DND-41 (cell line): ENCODE data around the gene NCLN.

Experiments
- ATAC-seq: fragments of 200-7000 bp; cut with Tn5 transposase; 3 replicates; pipeline ENCODE4 v1.9.1; 2021; ENCODE audit warnings: low read depth; ENCODE audit not compliant: insufficient read depth
- DNase-seq: peaks from one replicate; pipeline ENCODE4 v3.0.0-alpha.2; 2020
- H2AFZ ChIP-seq: 2 replicates; pipeline ENCODE4 v1.6.0; 2012; ENCODE audit warnings: low read depth, low read length
- H3K27ac ChIP-seq: 2 replicates; pipeline ENCODE4 v1.5.1; 2012; ENCODE audit warnings: low read length, inconsistent platforms
- H3K27me3 ChIP-seq: fragments of 200-600 bp; sonication (generic); 2 replicates; pipeline ENCODE4 v1.6.0; 2012; ENCODE audit warnings: low read length, mild to moderate bottlenecking, inconsistent platforms; ENCODE audit not compliant: insufficient read depth, poor library complexity
- H3K36me3 ChIP-seq: 2 replicates; pipeline ENCODE4 v1.5.1; 2012; ENCODE audit warnings: low read length, inconsistent platforms; ENCODE audit not compliant: insufficient read depth
- H3K4me1 ChIP-seq: 2 replicates; pipeline ENCODE4 v1.5.1; 2012; ENCODE audit warnings: mild to moderate bottlenecking, low read length; ENCODE audit not compliant: insufficient read depth
- H3K4me2 ChIP-seq: 2 replicates; pipeline ENCODE4 v1.6.0; 2012; ENCODE audit warnings: mild to moderate bottlenecking, moderate library complexity, low read length, inconsistent platforms; ENCODE audit not compliant: insufficient read depth
- H3K4me3 ChIP-seq, 2 experiments: fragments of 200-600 bp in 1 of 2; shearing (Covaris generic) in 1 of 2; 2 replicates each; pipeline ENCODE4 v1.5.1; 2012 to 2016; ENCODE audit warnings: inconsistent platforms in 2 of 2, low read length in 2 of 2, mild to moderate bottlenecking in 2 of 2, low read depth in 1 of 2, moderate library complexity in 1 of 2
- H3K79me2 ChIP-seq: 2 replicates; pipeline ENCODE4 v1.6.0; 2012; ENCODE audit warnings: low read length, inconsistent platforms; ENCODE audit not compliant: insufficient read depth
- H3K9ac ChIP-seq: 2 replicates; pipeline ENCODE4 v1.6.0; 2012; ENCODE audit warnings: low read depth, mild to moderate bottlenecking, inconsistent platforms, low read length, moderate library complexity
- H3K9me3 ChIP-seq: 2 replicates; pipeline ENCODE4 v1.5.1; 2012; ENCODE audit warnings: low read length, moderate library complexity, mild to moderate bottlenecking, inconsistent platforms; ENCODE audit not compliant: insufficient read depth, severe bottlenecking
- H4K20me1 ChIP-seq: 2 replicates; pipeline ENCODE4 v1.6.0; 2012; ENCODE audit warnings: low read length; ENCODE audit not compliant: insufficient read depth
- EZH2 ChIP-seq: IDR thresholded peaks from 3 replicates; pipeline ENCODE4 v1.6.1; 2012; ENCODE audit warnings: borderline replicate concordance, low read depth, mild to moderate bottlenecking, moderate library complexity, low read length, inconsistent platforms; ENCODE audit not compliant: severe bottlenecking
- TF ChIP-seq, protein P1 (sequence below): IDR thresholded peaks from 2 replicates; pipeline ENCODE4 v1.5.1; 2012; ENCODE audit warnings: borderline replicate concordance, low read length, moderate library complexity, mild to moderate bottlenecking; ENCODE audit not compliant: poor library complexity, severe bottlenecking; ENCODE audit errors: extremely low read depth

Gene NCLN

DNA sequence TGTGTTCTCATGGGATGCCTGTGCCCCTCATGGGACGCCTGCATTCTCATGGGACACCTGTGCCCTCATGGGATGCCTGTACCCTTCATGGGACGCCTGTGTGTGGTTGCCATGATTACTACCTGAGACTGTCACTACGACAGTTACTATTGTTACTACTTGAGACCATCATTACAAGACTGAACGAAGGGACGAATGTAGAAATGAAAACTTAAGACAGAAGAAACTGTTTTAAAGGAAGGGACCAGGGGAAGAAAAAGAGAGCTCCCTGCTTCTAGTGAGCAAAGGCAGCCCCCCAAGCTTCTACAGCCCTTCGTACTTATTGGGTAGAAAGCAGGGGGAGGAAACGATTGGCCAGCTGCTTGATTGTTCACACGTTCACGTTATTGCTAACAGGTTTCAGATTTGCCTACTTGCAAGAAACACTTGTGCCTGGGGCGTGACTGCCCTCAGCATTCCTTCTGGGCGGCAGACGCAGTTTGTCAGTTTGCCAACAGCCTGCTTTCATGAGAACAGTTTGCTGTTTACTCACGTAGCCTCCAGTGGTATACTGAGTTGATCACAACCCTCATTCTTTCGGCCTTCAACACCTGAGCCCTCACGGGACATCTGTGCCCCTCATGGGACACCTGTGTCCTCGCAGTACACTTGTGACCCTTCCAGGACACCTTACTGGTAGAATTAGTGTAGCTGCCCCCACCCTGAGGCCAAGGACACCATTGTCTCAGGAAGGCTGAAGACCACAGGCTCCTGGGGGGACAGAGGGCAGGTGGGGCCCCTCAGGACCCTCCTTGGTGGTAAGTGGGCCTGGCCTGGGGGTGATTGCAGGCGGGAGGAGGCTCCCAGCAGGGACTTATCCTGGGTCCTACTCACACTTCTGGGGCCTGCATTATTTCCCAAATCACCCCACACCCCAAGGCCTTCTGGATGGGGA lies 9.7 kb upstream of the NCLN start:
- Histone ChIP-seq H2AFZ (no peak overlapping the region), H3K4me3 (no peak overlapping the region), H3K4me1 (peaks cover 26% of the 10 kb centered on the region), H3K9me3 (no peaks in the 10 kb centered on the region), H3K4me2 (peak overlapping the region; percentile 41; the same call in 1 of the 2 replicates), H3K27me3 (no peaks in the 10 kb centered on the region), H3K27ac (peak overlapping the region; percentile 49), H3K9ac (peak overlapping the region; percentile 25; the same call in 1 of the 2 replicates), H3K36me3 (peaks cover 24% of the 10 kb centered on the region), H4K20me1 (peaks cover 17% of the 10 kb centered on the region), H3K79me2 (peaks cover 37% of the 10 kb centered on the region)
- no peak for ATAC-seq
- DNase-seq, result no peak
- no peak for TF ChIP-seq EZH2
- TF ChIP-seq, protein P1, sequence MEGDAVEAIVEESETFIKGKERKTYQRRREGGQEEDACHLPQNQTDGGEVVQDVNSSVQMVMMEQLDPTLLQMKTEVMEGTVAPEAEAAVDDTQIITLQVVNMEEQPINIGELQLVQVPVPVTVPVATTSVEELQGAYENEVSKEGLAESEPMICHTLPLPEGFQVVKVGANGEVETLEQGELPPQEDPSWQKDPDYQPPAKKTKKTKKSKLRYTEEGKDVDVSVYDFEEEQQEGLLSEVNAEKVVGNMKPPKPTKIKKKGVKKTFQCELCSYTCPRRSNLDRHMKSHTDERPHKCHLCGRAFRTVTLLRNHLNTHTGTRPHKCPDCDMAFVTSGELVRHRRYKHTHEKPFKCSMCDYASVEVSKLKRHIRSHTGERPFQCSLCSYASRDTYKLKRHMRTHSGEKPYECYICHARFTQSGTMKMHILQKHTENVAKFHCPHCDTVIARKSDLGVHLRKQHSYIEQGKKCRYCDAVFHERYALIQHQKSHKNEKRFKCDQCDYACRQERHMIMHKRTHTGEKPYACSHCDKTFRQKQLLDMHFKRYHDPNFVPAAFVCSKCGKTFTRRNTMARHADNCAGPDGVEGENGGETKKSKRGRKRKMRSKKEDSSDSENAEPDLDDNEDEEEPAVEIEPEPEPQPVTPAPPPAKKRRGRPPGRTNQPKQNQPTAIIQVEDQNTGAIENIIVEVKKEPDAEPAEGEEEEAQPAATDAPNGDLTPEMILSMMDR, result no peak

DNA sequence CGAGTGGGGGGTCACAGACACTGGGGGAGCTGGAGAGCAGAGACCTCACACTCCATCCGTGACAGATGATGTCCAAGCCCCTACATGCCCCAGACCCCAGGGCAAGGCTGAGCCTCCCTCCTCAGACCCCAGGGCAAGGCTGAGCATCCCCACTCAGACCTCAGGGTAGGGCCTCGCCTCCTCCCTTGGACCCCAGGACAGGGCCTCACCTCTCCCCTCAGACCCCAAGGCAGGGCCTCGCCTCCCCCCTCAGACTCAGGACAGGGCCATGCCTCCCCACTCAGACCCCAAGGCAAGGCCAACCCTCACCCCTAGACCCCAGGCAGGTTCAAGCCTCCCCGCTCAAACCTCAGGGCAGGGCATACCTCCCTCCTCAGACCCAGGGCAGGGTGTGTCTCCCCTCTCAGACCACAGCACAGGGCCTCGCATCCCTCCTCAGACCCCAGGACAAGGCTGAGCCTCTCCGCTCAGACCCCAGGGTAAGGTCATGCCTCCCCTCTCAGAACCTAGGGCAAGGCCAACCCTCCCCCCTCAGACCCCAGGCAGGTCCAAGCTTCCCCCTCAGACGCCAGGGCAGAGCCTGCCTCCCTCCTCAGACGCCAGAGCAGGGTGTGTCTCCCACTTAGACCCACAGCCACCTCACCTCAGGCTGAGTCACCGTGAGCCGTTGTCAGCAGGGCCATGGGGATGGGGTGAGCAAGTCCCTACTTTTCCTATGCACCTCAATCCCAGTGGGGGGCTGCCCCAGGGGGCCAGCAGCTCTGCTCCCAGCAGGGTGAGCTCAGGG lies 8.8 kb upstream of the NCLN start:
- Histone ChIP-seq H4K20me1 (peaks cover 21% of the 10 kb centered on the region), H3K9ac (peak overlapping the region; percentile 25; the same call in 1 of the 2 replicates), H3K4me3 (no peak overlapping the region), H3K36me3 (peaks cover 25% of the 10 kb centered on the region), H3K4me1 (peaks cover 35% of the 10 kb centered on the region), H3K27ac (peak overlapping the region; percentile 49), H2AFZ (no peak overlapping the region), H3K79me2 (peaks cover 46% of the 10 kb centered on the region), H3K4me2 (peak overlapping the region; percentile 41), H3K9me3 (no peaks in the 10 kb centered on the region), H3K27me3 (no peaks in the 10 kb centered on the region)
- peak; percentile 12; the same call in 1 of the 3 replicates for ATAC-seq
- no peak for DNase-seq
- TF ChIP-seq EZH2, result no peak
- TF ChIP-seq, protein P1, result no peak

DNA sequence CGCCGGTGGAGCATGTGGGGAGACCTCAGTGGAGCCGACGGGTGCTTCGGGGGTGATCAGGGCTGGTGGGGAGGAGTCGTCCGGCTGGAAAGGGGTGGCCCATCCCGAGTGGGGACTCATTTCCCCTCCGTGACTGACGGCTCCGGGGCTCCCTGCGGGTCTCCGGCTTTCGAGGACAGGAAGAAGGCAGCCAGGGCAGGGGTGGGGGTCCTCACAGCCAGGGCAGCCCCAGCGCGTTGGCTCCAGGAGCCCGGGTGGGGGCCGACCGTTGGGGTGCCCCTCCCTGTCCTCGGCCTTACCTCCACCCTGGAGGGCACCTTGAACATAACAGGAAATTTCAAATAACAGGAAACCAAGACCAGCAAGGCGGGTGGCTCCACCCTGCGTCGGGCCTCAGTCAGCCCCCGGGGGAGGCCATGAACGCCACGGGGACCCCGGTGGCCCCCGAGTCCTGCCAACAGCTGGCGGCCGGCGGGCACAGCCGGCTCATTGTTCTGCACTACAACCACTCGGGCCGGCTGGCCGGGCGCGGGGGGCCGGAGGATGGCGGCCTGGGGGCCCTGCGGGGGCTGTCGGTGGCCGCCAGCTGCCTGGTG lies 7.3 kb upstream of the NCLN start, which contains the start of gene S1PR4:
Gene S1PR4 (plus strand): TSS at position 393 of the 596 bp plus-strand sequence. CDS start 24 bp downstream, at position 417.
- H3K4me1 ChIP-seq, result peaks cover 46% of the 10 kb centered on the region
- H3K27me3 ChIP-seq, result no peaks in the 10 kb centered on the region
- peak within 1 kb of the TSS; percentile 55 to 82 for H3K4me3 ChIP-seq
- H3K9ac ChIP-seq, result peak within 1 kb of the TSS; percentile 91
- peaks cover 28% of the 10 kb centered on the region for H4K20me1 ChIP-seq
- peak within 1 kb of the TSS; percentile 86 for H3K27ac ChIP-seq
- H3K4me2 ChIP-seq, result peak within 1 kb of the TSS; percentile 96
- H3K9me3 ChIP-seq, result no peaks in the 10 kb centered on the region
- peaks cover 61% of the 10 kb centered on the region for H3K79me2 ChIP-seq
- ATAC-seq (peak; percentile 77), DNase-seq (peak; percentile 81)
- peaks cover 27% of the 10 kb centered on the region for H3K36me3 ChIP-seq
- TF ChIP-seq, protein P1, result peak; percentile 58
- no peak for TF ChIP-seq EZH2
- peak within 1 kb of the TSS; percentile 66 for H2AFZ ChIP-seq
